H9 (cell line): ENCODE data around the gene NLRP5. TPM values are rescaled to one million over a fixed set of nuclear protein-coding genes. Genes with fewer than 3 reads are reported as not detected.

ENCODE experiments used
- DNase-seq: peaks from one replicate; pipeline ENCODE4 v3.0.0-alpha.2; 2017
- H2AFZ ChIP-seq: one replicate; pipeline ENCODE4 v1.6.1; 2013; ENCODE audit warnings: mild to moderate bottlenecking, low read length, control low read depth, moderate library complexity
- H2AK5ac ChIP-seq: 2 replicates; pipeline ENCODE4 v1.6.1; 2013; ENCODE audit warnings: low read length, control low read depth, mixed read lengths; ENCODE audit not compliant: insufficient read length
- H2BK120ac ChIP-seq: one replicate; pipeline ENCODE4 v1.6.1; 2013; ENCODE audit warnings: low read depth, mild to moderate bottlenecking, low read length, control low read depth, inconsistent platforms; ENCODE audit not compliant: poor library complexity, severe bottlenecking
- H2BK12ac ChIP-seq: 2 replicates; pipeline ENCODE4 v1.6.1; 2013; ENCODE audit warnings: low read length, control low read depth, mixed read lengths, low read depth; ENCODE audit not compliant: insufficient read length
- H2BK15ac ChIP-seq: 2 replicates; pipeline ENCODE4 v1.6.1; 2013; ENCODE audit warnings: low read depth, low read length, control low read depth
- H2BK20ac ChIP-seq: one replicate; pipeline ENCODE4 v1.6.1; 2013; ENCODE audit warnings: low read depth, mild to moderate bottlenecking, low read length, control low read depth, inconsistent platforms; ENCODE audit not compliant: poor library complexity, severe bottlenecking
- H2BK5ac ChIP-seq: 2 replicates; pipeline ENCODE4 v1.6.1; 2013; ENCODE audit warnings: low read length, control low read depth, mixed read lengths; ENCODE audit not compliant: insufficient read length
- H3K14ac ChIP-seq: 2 replicates; pipeline ENCODE4 v1.6.1; 2013; ENCODE audit warnings: low read length, control low read depth; ENCODE audit not compliant: insufficient read depth
- H3K18ac ChIP-seq: 2 replicates; pipeline ENCODE4 v1.6.1; 2013; ENCODE audit warnings: low read depth, mild to moderate bottlenecking, mixed read lengths, low read length, control low read depth; ENCODE audit not compliant: insufficient read length
- H3K23ac ChIP-seq: 2 replicates; pipeline ENCODE4 v1.6.1; 2013; ENCODE audit warnings: low read length, control low read depth, mixed read lengths, low read depth; ENCODE audit not compliant: insufficient read length
- H3K23me2 ChIP-seq: 2 replicates; pipeline ENCODE4 v1.6.1; 2013; ENCODE audit warnings: low read depth, mild to moderate bottlenecking, mixed read lengths, low read length, control low read depth; ENCODE audit not compliant: insufficient read length, poor library complexity, severe bottlenecking
- H3K27ac ChIP-seq: 2 replicates; pipeline ENCODE4 v1.5.1; 2013; ENCODE audit warnings: low read length, control low read depth, mixed read lengths, low read depth; ENCODE audit not compliant: insufficient read length
- H3K27me3 ChIP-seq: 2 replicates; pipeline ENCODE4 v1.6.1; 2013; ENCODE audit warnings: low read length, control low read depth, inconsistent platforms; ENCODE audit not compliant: insufficient read depth
- H3K4ac ChIP-seq: 2 replicates; pipeline ENCODE4 v1.6.1; 2013; ENCODE audit warnings: low read depth, mild to moderate bottlenecking, control low read depth, inconsistent platforms, low read length, moderate library complexity
- H3K4me1 ChIP-seq: 2 replicates; pipeline ENCODE4 v1.6.1; 2013; ENCODE audit warnings: low read length, control low read depth, inconsistent platforms; ENCODE audit not compliant: insufficient read depth
- H3K4me2 ChIP-seq: 2 replicates; pipeline ENCODE4 v1.6.1; 2013; ENCODE audit warnings: low read length, control low read depth, mixed read lengths; ENCODE audit not compliant: insufficient read length, insufficient read depth
- H3K56ac ChIP-seq: 2 replicates; pipeline ENCODE4 v1.6.1; 2013; ENCODE audit warnings: low read depth, mild to moderate bottlenecking, mixed read lengths, low read length, control low read depth; ENCODE audit not compliant: insufficient read length
- H3K79me1 ChIP-seq: 2 replicates; pipeline ENCODE4 v1.6.1; 2013; ENCODE audit warnings: low read depth, mild to moderate bottlenecking, moderate library complexity, low read length, control low read depth, inconsistent platforms; ENCODE audit not compliant: insufficient read depth, poor library complexity, severe bottlenecking
- H3K79me2 ChIP-seq: 2 replicates; pipeline ENCODE4 v1.6.1; 2013; ENCODE audit warnings: low read length, control low read depth, inconsistent platforms; ENCODE audit not compliant: insufficient read depth
- H3K9ac ChIP-seq: 2 replicates; pipeline ENCODE4 v1.6.1; 2013; ENCODE audit warnings: low read length, control low read depth, mixed read lengths; ENCODE audit not compliant: insufficient read length; ENCODE audit errors: extremely low read depth
- H3K9me3 ChIP-seq: one replicate; pipeline ENCODE4 v1.6.1; 2013; ENCODE audit warnings: low read depth, low read length, inconsistent platforms; ENCODE audit not compliant: control insufficient read depth
- H3T11ph ChIP-seq: one replicate; pipeline ENCODE4 v1.6.1; 2013; ENCODE audit warnings: mild to moderate bottlenecking, low read length, control low read depth, inconsistent platforms
- H4K20me1 ChIP-seq: one replicate; pipeline ENCODE4 v1.6.1; 2013; ENCODE audit not compliant: control insufficient read depth, insufficient read length, insufficient read depth
- H4K5ac ChIP-seq: 2 replicates; pipeline ENCODE4 v1.6.1; 2013; ENCODE audit warnings: low read depth, mild to moderate bottlenecking, mixed read lengths, low read length, control low read depth; ENCODE audit not compliant: insufficient read length
- H4K8ac ChIP-seq: replicated peaks from 2 replicates; pipeline ENCODE4 v1.6.1; 2013; ENCODE audit warnings: low read length, control low read depth, mixed read lengths, low read depth; ENCODE audit not compliant: insufficient read length
- H4K91ac ChIP-seq: 2 replicates; pipeline ENCODE4 v1.6.1; 2013; ENCODE audit warnings: low read depth, mild to moderate bottlenecking, moderate library complexity, mixed read lengths, low read length, control low read depth; ENCODE audit not compliant: insufficient read length
- H3K27ac Mint-ChIP-seq, 3 experiments: 2 replicates in 2 of 3; 3 replicates in 1 of 3; pipeline ENCODE4 v1.8.0; 2020 to 2021; ENCODE audit warnings: mixed read lengths in 3 of 3, mild to moderate bottlenecking in 1 of 3, moderate library complexity in 1 of 3
- H3K27me3 Mint-ChIP-seq: 2 replicates; pipeline ENCODE4 v1.8.0; 2021; ENCODE audit warnings: low read depth, mild to moderate bottlenecking, moderate library complexity, mixed read lengths
- H3K36me3 Mint-ChIP-seq, 3 experiments: 2 replicates in 2 of 3; 3 replicates in 1 of 3; pipeline ENCODE4 v1.8.0; 2020 to 2021; ENCODE audit warnings: low read depth in 3 of 3, mixed read lengths in 3 of 3; ENCODE audit not compliant: insufficient read depth in 1 of 3
- H3K4me1 Mint-ChIP-seq, 2 experiments: 2 replicates each; pipeline ENCODE4 v1.8.0; 2020; ENCODE audit warnings: mixed read lengths in 2 of 2
- H3K4me3 Mint-ChIP-seq, 2 experiments: 2 replicates in 1 of 2; 3 replicates in 1 of 2; pipeline ENCODE4 v1.8.0; 2020 to 2021; ENCODE audit warnings: mild to moderate bottlenecking in 2 of 2, mixed read lengths in 2 of 2, moderate library complexity in 1 of 2
- H3K9me3 Mint-ChIP-seq, 2 experiments: 2 replicates in 1 of 2; 3 replicates in 1 of 2; pipeline ENCODE4 v1.8.0; 2020; ENCODE audit warnings: mild to moderate bottlenecking in 2 of 2, mixed read lengths in 2 of 2, moderate library complexity in 1 of 2
- WGBS: extraction: QIAGEN DNeasy Blood & Tissue Kit; methylation state at CpG from one replicate; pipeline ENCODE4 v1.1.7; 2013; ENCODE audit warnings: missing lambda C conversion rate, low lambda C conversion rate, mixed read lengths; ENCODE audit not compliant: insufficient read length; ENCODE audit errors: extremely low coverage; 5-methylcytosine and 5-hydroxymethylcytosine counted together
- total RNA-seq: library from RNA; stranded (reverse); gene quantifications from 2 replicates; pipeline ENCODE4 v1.2.1, GENCODE V29; 2021
- TF ChIP-seq, protein P1 (sequence below): fragments of 200-600 bp; sonication (generic); conservative IDR thresholded peaks from 3 replicates; pipeline ENCODE4 v1.8.0; 2021; ENCODE audit warnings: antibody characterized with exemption, mild to moderate bottlenecking

Gene NLRP5
- total RNA-seq, 1 experiment from 2014 or later = not detected

DNA sequence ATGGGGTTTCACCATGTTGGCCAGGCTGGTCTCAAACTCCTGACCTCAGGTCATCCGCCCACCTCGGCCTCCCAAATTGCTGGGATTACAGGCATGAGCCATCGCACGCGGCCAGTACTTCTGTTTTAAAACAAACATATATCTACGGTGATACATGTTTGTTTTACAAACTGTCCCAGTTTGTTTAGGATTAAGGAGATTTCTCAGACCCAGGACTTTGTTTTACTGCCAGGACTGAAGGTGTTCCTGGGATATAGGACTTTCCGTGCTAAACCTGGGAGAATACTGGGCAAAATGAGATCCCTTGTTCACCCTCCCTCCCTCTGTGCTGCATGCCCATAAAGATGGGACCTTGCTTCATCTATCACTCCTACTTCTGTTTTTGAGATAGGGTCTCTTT lies 30.1 kb upstream of the NLRP5 start:
- Mint-ChIP-seq H3K27ac (no peak overlapping the region), H3K4me1 (no peaks in the 10 kb centered on the region), H3K4me3 (no peak overlapping the region), H3K27me3 (peaks cover 2% of the 10 kb centered on the region), H3K9me3 (peaks cover 92 to 95% of the 10 kb centered on the region in 2 experiments), H3K36me3 (peaks cover 0 to 34% (median 0%) of the 10 kb centered on the region in 3 experiments; a peak in 4 of 7 replicates)
- Histone ChIP-seq H3K4me1 (no peaks in the 10 kb centered on the region), H4K8ac (no peak overlapping the region), H2AFZ (no peak overlapping the region), H3K23ac (no peak overlapping the region), H3K4ac (no peak overlapping the region), H4K20me1 (no peaks in the 10 kb centered on the region), H4K5ac (no peak overlapping the region), H3K4me2 (no peak overlapping the region), H3K27me3 (no peaks in the 10 kb centered on the region), H2BK5ac (no peak overlapping the region), H3K79me1 (no peaks in the 10 kb centered on the region), H2BK12ac (no peak overlapping the region), H3K27ac (no peak overlapping the region), H3K79me2 (no peaks in the 10 kb centered on the region), H3K18ac (no peak overlapping the region), H2BK15ac (no peak overlapping the region), H3K14ac (no peak overlapping the region), H3K56ac (no peak overlapping the region), H3K9ac (no peak overlapping the region), H3T11ph (no peak overlapping the region), H2BK120ac (no peak overlapping the region), H3K23me2 (no peaks in the 10 kb centered on the region), H2AK5ac (no peak overlapping the region), H2BK20ac (no peak overlapping the region), H4K91ac (no peak overlapping the region), H3K9me3 (peaks cover 88% of the 10 kb centered on the region)
- DNase-seq = no peak
- WGBS = no CpG with 5 or more reads among the region's 7 CpGs
- TF ChIP-seq, protein P1, sequence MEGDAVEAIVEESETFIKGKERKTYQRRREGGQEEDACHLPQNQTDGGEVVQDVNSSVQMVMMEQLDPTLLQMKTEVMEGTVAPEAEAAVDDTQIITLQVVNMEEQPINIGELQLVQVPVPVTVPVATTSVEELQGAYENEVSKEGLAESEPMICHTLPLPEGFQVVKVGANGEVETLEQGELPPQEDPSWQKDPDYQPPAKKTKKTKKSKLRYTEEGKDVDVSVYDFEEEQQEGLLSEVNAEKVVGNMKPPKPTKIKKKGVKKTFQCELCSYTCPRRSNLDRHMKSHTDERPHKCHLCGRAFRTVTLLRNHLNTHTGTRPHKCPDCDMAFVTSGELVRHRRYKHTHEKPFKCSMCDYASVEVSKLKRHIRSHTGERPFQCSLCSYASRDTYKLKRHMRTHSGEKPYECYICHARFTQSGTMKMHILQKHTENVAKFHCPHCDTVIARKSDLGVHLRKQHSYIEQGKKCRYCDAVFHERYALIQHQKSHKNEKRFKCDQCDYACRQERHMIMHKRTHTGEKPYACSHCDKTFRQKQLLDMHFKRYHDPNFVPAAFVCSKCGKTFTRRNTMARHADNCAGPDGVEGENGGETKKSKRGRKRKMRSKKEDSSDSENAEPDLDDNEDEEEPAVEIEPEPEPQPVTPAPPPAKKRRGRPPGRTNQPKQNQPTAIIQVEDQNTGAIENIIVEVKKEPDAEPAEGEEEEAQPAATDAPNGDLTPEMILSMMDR = no peak
